Inferior parietal cortex (tissue), 1 donor: Measurements from ENCODE around the gene TMIGD2.

Experiments used
- DNase-seq: peaks from one replicate; pipeline ENCODE4 v3.0.0-alpha.2; 2016; ENCODE audit errors: extremely low spot score

TMIGD2 gene

DNA sequence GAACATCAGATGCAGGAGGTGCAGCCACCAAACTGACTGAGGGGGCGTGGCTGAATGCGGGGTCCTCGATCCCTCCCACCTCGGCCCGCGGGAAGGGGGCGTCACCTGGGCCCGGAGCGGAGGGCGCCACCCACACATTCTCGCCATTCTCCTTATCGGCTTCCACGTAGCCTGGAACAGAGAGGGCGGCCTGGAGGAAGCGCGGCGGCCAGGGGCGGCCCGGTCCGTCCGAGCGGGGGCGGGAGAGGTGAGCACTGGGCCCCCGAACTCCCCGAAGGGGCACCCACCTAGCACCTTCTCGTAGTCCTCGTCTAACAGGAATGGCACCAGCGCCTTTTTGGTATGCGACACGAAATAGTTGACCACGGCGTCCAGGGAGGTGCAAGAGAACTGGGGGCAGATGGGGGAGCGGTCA is 24.7 kb upstream of the TMIGD2 start:
- no peak for DNase-seq

DNA sequence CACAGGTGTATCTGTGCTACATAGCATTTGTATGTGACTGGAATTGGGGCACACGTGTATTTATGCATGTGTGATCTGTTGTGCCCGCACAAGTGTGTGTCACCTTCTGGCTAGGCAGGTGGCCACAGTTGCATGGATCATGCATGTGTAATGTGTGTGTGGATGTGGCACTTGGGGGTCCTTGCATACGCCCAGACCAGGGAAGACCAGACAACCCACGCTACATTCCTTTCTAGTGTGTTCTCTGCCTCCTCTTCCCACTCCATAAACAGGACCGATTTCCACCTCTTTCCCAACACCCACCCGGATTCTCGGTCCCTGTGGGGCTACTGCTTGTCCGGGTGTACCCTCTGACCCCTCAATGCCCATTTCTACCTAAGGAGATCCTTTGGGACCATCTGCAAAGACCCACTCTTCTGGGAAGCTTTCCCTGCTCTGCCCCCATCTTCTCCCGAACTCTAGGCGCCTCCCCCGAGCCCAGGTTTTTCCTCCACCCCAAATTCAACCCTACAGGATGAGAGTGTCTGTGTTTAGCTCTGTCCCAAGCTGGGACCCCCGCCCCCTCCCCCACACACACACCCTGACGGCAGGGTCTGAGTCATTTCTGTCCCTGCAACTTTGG is 24.1 kb upstream of the TMIGD2 start:
- DNase-seq, result no peak

DNA sequence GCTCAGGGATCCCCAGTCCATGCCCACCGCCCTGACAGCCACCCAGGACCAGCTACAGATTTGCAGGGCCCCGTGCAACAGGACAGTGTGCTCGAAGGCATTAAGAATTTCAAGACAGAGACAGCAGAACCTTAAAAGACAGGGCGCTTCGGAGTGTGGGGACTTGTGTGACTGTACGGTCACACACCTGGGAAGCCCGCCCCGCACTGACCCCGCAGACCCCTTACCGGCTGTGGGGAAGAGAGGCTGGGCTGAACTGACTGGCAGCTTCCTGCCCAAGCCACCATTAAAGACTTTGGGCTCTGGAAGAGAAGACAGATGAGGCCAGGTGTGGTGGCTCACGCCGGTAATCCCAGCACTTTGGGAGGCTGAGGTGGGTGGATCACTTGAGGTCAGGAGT is 22.0 kb upstream of the TMIGD2 start:
- no peak for DNase-seq

DNA sequence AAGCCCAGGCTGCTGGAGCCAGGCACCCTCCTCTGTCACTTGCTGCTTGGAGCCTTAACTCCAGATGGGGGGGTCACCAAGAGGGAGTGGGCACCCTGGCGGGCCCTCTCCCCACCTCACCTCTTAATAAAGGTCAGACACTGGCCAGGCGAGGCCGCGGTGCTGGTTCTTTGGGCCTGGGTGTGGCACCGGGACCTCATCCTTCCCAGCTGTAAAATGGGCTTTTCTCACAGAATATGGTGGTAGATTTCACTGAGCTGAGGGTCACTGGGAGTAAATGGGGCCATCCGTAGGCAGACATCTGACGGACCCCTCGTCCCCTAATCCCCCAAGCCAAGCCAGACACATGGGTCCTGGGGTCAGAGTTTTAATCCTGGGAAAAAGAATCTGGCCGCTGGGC is 21.5 kb upstream of the TMIGD2 start:
- no peak for DNase-seq

DNA sequence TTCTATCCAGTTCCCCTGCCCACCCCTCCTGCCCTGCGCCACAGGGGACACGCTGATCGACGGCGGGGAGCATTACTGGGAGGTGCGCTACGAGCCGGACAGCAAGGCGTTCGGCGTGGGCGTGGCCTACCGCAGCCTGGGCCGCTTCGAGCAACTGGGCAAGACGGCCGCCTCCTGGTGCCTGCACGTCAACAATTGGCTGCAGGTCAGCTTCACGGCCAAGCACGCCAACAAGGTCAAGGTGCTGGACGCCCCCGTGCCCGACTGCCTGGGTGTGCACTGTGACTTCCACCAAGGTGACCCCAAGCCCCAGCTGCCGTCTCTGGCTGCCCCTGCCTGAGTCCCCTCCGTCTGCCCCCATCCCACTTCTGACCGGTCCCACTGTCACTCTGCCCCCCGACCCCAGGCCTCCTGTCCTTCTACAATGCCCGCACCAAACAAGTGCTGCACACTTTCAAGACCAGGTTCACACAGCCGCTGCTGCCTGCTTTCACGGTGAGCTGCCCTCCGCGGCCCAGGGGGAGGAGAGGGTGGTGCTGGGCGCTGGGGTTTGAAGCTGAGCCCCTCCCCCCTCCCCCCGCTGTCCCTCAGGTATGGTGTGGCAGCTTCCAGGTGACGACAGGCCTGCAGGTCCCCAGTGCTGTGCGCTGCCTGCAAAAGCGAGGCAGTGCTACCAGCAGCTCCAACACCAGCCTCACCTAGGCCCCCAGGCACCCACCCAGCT is 20.9 kb upstream of the TMIGD2 start:
- DNase-seq, result no peak

DNA sequence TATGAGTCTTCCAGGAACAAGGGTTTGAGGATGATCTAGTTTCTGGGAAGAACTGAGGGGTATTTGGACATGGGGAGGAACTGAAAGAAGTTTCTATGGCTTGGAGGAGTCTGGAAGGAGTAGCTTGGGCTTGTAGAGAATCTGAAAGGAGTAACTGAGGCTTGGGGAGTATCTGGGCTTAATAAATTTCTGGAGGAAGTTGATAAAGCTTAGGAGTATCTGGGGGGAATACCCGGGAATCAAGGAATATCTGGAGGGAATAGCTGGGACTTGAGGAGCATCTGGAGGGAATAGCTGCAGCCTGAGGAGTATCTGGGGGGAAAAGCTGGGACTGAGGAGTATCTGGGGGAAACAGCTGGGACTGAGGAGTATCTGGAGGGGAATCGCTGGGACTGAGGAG is 18.2 kb upstream of the TMIGD2 start:
- DNase-seq, result no peak

DNA sequence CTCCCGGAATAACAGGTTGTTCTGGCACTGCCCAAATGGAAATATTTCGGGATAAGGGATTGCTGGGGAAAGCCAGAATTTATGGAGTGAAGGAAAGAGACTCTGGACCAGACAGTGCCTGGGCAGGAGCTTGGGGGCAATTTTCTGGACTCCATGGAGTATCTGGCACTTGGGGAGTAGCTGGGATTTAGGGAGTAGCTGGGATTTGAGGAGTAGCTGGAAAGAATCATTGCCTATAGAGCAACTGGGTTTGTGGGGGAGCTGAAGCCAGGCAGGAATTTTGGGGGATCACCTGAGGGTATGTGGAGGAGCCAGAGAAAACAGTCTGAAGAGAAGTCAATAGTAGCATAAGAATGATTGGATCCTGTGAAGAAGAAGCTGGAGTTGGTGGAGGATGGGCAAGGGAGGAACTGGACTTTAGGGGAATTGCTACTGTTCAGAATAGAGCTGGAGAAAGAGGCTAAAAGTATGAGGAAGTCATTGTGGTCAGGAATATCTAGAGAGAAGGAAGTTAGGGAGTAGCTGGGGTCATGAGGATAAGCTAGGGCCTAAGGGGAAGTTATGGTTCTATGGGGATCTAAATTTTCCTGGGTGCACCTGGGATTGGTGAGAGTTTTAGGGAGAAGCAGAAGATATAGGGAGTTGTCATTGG is 17.0 kb upstream of the TMIGD2 start:
- DNase-seq, result no peak

DNA sequence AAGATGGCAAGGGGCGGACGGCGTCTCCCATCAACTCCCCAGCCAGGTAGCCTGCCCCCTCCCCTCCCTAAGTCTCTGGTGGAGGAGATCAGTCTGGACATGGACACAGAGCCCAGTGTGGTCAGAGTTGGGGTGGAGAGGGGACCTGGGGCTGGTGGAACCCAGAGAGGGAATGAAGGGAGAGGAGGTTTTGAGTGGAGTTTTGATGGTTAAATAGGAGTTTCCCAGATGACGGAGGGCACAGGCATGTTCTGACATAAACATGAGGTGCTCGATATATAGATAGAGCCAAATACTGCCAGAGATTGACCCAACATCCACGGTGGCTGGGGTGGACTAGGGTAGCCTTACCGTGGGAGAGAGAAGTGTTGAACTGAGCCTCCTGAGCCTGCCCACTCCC is 16.3 kb upstream of the TMIGD2 start:
- no peak for DNase-seq

DNA sequence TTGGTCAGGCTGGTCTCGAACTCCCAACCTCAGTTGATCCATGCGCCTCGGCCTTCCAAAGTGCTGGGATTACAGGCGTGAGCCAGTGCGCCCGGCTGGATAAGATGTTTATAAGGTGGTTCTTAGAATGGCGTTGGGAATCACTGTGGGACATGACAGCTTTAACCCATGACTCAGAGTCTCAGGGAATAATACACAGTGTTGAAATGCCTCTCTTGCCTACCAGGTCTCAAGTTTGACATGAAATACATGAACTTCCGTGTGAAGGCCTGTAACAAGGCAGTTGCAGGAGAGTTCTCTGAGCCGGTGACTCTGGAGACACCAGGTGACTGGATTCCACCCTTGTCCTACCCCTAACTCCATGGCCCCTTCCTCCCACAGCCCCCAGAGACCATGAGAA is 14.8 kb upstream of the TMIGD2 start:
- no peak for DNase-seq

DNA sequence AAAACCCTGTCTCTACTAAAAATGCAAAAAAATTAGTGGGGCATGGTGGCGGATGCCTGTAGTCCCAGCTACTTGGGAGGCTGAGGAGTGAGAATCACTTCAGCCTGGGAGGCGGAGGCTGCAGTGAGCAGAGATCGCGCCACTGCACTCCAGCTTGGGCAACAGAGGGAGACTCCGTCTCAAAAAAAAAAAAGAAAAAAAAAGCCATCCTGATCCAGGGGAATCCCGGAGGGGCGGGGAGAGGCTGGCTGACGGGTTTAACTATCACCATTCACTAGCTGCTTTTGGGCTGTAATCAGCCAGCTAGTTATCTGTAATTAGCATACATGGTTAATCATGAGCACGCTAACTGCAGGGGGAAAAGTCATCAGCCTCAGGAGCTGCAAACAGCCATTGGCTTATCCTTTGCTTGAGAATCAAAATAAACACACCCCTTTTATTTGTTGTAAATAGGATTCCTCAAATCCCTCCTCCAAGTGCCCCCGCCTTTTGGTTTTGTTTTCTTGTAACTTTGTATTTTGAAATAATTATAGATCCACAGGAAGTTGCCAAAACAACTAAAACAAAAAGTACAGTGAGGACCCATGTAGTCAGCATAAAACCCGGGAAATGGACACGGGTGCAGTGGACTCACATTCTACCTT is 11.8 kb upstream of the TMIGD2 start:
- no peak for DNase-seq

DNA sequence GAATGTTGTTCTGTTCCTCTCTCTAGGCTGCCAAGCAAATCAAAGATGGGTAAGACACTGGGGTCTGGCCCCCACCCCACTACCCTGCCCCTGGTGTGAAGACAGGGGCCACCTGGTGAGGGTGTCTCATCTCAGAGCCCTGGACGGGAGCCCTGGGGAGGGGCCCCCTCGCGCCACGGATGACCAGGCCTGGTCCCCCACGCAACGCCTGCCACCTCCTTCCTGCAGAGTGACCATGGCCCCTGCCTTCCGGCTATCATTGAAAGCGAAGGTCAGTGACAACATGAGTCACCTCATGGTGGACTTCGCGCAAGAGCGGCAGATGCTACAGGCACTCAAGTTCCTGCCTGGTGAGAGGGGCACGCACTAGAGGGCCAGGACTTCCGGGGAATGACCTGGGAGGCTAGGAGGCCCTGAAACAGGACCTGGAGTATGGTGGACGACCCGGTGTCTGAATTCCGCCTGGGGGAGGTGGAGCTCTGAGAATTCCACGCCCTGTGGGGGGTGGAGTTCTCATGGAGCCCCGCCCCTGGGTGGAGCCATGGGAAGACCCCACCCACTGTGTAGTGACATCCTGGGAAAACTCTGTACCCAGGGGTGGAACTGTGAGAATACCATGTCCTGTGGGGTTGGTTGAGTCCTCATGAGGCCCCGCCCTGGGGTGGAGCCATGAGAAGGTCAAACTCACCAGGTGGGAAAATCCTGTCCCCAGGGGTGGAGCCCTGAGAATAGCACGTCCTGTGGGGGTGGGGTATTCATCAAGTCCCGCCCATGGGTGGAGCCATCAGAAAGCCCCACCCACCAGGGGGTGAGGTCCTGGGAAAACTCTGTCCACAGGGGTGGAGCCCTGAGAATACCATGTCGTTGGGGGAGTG is 8.3 kb upstream of the TMIGD2 start:
- DNase-seq, result peak; percentile 7

DNA sequence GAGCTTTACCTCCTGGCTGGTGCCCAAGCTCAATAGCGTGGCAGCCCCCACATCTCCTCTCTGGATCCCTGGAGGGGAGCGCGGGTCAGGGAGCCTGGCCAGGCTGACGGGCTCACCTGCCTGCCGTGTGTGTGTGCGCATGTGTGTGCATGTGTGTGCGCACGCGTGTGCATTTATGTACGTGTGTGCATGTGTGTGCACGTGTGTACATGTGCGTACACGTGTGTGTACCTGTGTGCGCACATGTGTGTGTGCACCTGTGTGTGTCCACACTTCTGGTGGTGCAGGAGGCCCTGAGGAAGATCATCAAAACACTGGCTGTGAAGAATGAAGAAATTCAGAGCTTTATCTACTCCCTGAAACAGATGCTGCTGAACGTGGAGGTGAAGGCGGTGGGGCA is 3.5 kb upstream of the TMIGD2 start:
- DNase-seq, result no peak

DNA sequence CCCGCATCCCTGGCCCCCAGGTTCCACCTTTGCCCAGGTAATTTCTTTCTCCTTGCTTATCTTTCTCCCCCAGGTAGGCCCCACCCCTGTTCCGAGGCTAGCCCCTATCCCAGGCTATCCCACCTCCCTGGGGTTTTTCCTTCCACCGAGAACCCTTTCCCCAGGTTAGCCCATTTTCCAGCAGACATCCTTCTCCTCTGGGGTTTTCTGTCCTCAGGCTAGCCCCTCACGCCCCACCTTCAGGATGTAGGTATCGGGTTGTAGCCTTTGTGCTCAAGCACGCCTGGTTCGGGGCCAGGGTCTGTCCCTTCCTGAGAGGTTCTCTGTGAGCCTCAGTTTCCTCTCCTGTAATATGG is 3.0 kb upstream of the TMIGD2 start:
- DNase-seq, result no peak

DNA sequence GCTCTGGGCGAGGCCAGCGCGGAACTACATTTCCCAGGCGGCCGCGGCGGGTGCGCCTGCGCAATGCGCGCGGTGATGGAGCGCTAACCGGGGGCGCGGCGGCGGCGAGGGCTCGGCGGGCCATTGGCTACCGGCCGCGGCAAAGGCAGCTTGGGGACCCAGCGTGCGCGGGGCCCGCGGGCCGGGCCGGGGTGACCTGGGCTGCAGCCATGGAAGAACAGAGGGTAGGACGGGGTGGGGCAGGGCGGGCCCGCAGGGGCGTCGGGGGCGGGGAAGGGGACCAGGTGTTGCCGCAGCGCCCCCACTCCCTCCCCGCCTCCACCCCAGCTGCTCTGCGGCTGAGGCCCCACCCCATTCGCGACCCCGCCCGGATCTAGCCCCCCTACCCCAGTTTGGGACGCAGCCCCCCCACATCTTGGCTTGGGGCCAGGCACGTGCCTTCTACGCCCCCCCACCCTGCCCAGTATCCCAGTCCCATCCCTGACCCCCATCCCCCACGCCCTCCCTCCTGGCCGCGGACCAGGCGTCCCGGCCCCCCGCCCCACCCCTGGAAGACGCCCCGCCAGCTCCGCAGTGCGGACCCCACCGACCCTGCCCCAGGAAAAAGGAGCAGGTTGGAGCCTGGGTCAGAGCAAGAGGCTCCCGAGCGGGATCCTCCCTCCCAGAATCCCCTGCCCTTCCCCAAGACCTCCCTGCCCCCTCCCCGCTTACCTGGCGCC is 2.5 kb upstream of the TMIGD2 start, which contains the start of gene FSD1:
TSS of gene FSD1 (plus strand) at position 61 of the 719 bp plus-strand sequence. CDS start at position 210, 149 bp downstream.
- DNase-seq, result peak; percentile 51

DNA sequence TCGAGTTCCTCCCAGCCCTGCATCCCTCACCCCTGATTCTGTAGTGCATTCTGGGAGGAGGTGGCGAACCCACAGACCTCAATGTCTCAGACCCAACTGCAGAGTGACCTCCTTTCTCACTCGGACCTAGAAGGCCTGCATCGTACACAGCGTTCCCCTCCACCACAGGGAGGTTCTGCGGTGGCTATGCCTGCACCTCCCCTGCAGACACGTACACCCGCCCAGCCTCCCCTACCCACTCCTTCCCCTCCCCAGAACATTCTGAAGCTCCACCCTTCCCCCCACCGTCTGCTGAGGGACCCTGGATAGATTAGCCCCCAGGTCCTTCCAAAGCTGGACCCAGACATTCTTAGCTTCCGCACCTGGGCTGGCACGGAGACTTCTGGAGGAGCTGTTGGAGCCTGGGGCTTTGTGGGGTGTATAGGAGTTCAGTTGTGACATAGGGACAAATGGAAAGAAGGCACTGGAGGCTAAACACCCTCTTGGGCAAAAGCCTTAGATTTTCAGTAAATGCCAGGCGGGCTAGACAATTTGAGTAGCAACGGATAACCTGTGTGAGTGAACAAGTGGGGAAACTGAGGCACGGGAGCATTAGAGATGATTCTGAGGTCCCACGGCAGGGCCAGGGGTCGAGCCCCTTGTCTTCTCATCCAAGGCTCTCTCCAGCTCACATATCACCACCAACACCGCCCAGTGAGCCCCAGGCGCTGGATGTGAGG is 1.8 kb upstream of the TMIGD2 start:
- DNase-seq, result no peak

DNA sequence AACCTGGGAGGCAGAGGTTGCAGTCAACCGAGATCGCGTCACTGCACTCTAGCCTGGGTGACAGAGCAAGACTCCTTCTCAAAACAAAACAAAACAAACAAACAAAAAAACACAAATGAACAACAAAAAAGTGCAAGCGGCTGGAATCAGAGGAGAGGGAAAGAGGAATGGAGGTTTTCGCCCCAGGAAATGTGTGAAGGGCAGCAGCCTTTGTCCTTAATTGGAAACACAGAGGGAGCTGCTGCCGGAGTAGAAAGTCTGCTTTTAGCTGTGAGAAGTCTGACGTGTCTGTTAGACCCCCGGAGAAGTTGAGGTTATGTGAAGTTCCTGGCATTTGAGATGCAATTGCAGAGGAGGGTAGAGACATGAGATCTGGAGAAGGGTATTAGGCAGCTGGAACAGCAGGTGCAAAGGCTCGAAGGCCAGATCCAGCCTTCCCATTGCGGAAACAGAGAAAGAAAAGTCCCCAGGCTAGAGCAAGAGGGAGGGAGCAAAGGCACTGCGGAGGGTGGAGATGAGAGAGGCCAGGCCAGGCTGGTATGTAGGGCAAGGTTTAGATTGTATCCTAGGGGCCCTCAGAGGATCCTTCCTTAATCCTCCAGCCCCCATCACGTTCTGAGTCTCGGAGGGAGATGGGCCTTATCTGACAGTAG is 473 bp downstream of the TMIGD2 start:
- no peak for DNase-seq

DNA sequence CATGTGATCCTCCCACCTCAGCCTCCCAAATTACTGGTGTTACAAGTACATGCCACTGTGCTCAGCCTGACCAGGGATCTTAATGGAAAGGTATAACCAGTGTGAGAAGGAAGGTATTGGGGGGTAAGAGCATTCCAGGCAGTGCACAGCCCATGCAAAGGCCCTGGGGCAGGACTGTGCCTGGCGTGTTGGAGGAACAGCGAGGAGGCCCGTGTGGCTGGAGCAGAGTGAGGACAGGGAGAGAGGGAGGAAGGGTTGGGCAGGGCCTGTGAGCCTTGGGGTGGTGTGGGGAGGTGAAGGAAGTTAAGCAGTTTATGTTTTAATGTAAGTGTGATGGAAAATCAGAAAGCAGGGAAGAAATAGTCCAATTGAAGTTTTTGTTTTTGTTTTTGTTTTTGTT is 1.6 kb downstream of the TMIGD2 start:
- no peak for DNase-seq

DNA sequence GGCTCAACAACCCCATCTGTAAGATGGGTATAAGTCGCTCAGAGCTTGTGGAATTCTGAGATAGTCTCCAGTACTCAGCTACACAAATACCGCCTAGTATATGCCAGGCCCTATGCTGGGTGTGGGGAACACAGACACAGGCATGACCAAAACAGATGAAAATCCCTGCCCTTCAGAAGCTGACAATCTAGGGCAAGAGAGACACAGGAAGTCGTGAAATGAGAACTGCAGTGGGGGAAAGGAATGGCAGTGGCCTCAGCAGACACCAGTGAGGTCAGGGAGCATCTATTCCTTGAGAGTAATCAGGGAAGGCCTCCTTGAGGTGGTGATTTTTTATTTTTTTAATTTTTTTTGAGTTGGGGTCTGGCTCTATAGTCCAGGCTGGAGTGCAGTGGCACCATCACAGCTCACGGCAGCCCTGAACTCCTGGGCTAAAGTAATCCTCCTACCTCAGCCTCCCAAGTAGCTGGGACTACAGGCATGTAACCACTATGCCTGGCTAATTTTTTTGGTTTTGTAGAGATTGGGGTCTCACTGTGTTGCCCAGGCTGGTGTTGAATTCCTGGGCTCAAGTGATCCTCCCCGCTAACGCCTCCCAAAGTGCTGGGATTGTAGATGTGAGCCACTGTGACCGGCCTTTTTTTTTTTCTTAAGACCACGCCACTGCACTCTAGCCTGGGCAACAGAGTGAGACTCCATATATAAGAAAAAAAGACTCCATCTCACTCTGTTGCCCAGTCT is 3.2 kb downstream of the TMIGD2 start:
- DNase-seq, result no peak
